ENCODE results near the gene IL20.

The IL20 gene

DNA sequence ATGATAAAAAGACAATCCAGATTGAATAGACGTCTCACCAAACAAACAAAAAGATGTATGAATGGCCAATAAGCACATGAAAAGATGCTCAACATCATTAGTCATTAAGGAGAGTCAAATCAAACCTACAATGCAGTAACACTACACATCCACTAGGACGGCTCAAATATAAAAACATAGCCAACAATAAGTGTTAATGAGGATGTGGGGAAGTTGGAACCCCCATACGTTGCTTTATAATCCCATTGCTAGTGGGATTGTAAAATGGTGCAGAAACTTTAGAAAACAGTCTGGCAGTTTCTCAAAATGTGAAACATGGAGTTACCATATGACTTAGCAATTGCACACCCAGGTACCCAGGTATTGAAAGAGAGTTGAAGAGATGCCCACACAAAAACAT is 17.1 kb downstream of the IL20 start:
- no peak for DNase-seq

DNA sequence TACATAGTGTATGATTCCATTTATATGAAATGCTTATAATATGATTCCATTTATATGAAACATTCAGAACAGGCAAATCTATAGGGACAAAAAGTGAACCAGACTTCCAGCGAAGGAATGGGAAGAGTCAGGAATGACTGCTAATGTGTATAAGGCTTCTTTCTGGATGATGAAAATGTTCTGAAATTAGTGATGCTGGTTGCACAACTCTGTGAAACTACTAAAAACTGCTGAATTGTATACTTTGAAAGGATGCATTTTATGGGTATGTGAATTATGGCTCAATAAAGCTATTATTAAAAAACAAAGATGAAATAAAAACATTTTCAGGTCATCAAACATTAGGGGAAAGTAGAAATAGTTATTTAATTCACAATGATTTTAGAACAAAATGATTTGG is 17.7 kb downstream of the IL20 start:
- no peak for DNase-seq

DNA sequence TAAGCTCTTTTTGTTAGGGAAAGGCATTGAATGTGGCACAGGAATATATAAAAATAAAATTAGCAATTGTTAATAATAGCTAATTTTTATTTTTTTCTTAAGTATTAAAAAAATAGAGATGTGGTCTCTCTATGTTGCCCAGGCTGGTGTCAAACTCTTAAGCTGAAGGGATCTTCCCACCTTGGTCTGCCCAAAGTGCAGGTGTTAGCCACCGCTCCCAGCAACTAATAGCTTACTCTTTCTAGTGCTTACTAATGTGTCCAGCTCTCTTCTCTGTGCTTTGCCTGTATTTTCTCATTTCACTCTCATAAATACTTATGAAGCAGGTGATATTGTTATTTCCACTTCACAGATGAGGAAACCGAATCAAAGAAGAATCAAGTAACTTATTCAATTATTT is 18.5 kb downstream of the IL20 start:
- no peak for DNase-seq

DNA sequence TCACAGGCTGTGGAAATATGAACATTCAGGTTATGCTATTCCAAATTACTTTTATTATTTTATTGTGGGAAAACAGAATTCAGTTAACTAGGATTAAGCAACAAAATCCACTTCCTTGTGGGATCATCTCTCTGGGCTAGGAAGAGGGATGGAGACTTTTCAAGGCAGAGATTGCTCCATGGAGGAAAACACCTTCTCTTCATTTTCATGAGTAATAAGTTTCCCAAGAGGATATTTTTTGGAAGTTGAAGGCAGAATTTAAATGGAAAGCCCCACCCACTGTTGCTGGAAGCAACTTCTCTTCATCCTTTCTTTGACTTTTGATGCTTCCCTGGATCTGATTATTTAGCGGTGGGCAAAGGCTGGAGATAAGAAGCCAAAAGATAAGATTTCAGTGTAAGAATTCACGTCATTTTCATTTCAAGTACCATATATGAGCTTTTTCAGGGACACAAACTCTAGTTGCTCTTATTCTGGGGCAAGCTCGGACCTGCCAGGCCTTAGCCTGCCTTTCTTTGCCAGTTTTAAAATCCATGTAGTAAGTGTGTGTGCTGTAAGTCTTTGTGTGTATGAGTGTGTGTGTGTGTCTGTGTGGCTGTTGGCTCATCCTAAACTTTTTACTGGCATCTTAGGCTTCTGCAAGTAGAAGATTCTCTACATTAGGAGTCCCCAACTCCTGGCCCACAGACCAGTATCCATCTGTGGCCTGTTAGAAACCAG is 20.1 kb downstream of the IL20 start:
- DNase-seq: no peak

DNA sequence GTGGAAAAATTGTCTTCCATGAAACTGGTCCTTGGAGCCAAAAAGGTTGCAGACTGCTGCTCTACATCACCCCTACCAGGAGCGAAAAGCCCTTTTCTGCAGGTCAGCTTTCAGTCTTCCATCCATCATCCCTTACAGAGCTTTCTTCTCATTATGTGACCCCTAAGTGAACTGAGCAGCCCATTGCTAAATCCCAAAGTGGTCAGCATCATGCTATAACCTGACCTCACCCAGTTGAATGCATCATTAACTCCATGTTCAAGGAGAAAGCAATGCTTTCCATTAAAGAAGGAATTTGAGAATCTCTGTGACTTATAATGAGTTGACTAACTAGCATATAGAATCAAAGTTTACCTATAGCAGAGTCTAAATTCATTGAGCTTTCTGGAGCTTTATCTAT is 21.4 kb downstream of the IL20 start:
- DNase-seq: no peak

DNA sequence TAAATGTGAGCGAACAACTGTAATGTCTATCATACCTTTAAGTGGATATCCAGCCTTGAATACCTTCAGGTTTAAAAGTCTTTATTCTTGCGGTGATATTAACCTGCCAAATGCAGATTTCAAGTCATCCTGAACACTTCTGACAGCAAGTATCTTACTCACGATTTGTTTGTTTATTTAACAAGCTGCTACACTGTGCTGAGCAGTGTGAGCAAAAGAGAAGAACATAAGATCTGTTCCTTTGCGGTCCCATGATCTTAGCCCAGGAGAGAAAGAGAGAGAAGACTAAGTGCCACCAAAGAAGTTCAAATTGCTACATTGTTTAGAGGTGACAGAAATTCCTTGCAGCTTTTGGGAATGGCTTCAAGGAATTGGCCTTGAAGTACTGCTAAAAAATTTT is 22.3 kb downstream of the IL20 start:
- DNase-seq: no peak

DNA sequence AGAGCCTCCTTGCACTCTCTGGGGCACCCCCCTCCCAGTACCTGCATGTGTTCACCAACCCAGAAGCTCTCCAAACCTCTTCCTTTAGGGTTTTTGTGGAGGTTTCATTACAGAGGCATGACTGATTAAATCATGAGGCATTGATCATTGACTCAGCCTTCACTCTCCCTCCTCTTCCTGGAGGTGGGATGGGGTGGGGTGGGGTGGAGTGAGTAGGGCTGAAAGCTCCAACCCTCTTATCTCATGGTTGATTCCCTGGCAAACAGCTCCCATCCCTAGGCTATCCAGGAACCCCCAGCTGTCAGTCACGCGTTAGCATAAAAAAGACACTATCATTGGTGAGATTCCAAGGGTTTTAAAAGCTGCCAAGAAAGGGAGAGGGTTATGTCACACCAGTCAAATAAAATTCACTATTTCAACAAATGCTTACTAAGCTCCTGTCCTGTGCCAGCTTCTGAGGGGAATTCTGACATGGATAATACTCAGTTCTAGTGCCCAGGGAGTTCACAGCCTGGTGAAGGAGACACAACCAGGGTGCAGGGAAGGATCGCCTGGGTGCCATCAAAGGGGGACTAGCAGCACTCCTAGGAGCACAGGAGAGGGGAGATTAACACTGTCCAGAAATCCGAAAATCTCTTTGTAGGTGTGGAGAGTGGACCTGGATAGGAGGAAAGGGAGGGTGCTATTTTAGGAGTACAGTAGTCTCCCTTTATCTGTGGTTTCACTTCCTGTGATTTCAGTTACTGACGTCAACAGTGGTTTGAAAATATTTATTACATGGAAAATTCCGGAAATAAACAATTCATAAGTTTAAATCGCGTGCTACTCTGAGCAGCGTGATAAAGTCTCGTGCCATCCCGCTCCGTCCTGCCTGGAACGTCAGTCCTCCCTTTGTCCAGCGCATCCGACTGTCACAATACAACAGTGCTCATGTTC is 25.0 kb downstream of the IL20 start:
- DNase-seq: no peak

DNA sequence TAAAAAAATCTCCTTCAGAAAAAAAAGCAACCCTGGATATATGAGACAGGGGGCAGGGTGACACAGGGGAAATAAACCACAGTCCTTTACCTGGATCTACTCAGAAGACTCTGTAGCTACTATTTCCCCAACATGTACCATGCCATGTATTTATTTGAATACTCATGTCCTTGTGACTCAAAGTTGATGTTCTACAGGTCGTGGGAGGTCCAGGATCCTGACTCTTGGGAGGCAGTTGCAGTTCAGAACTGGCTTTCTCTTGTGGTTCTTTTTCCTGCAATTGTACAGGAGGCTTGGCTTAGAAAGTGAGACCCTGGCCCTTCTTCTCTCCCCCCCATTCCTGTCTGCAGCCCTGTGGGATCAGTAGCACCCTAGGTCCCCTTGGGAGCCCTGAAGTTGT is 26.0 kb downstream of the IL20 start:
- no peak for DNase-seq

DNA sequence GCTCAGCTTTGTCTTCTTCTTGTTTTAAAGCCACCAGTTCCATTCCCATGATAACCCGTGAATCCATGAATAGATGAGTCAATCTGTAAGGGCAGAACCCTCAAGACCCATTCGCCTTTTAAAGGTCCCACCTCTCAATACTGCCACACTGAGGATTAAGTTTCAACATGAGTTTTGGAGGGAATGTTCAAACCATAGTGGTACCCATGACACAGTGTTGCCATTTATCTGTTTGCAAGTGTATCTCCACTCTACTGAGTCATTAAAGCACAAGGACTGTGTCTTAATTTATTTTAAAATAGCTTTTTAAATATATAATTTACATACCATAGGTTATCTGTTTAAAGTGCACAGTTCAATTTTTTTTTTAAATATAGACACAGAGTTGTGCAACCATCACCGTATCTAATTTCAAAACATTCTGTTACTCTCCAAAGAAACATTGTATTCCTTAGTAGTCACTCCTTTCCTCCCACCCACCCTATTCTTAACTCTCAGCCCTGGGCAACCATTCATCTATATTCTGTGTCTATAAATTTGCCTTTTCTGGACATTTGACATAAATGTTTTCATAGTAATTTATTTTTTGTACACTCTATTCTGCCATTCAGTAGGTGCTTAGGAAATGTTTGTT is 27.0 kb downstream of the IL20 start:
- no peak for DNase-seq

DNA sequence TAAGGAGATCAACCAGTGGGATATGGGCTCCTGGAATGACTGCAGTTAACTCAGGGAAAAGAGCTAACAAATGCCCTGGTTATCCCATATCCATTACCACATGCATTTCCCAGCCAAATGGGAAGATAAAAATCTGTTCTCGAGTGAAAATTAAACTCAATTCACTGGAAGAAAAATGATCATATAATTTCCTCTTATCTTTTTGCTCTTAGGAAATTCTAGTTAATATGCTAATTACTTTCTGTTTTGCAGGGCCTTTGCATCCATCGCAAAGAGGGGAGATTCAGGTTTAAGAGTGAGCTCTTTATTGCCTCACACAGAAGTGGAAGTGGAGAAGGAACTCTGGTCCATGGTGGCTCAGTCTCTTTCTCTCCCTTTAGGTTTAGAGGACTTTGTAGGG is 28.0 kb downstream of the IL20 start:
- DNase-seq: no peak

DNA sequence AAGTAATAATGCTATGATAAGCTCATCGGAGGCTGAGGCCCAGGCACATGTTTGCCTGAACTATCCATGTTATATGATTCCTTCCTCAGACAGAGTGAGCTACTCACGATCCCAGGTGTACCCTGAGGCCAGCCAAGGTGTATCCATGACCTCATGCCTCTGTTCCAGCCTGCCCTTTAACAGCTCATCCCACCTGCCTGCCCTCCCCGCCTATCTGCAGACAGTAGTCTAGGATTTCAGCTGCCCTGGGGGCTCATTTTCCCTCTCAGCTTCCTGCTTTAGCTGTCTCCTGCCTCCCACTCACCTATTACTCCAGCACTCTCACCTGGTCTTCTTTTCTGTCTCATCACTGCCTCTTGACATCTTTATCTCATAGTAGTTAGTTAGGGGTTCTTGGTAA is 29.9 kb downstream of the IL20 start:
- no peak for DNase-seq

DNA sequence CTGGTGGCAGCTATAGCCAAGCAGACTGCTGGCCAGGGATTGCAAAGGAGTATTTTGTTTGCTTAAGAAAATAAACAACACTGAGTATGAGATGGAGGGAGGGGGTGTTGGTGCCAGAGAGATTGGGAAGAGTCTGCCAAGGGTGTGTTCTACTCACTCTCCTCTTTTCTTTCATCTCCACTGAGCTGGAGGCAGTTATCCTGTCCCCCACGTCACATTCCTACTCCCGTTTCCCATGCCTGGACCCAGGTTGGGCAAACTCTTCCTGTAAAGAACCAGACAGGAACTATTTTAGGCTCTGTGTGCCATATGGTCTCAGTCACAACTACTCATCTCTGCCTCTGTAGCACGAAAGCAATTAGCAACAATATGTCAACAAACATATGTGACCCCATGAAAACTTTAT is 30.4 kb downstream of the IL20 start:
- DNase-seq: no peak

DNA sequence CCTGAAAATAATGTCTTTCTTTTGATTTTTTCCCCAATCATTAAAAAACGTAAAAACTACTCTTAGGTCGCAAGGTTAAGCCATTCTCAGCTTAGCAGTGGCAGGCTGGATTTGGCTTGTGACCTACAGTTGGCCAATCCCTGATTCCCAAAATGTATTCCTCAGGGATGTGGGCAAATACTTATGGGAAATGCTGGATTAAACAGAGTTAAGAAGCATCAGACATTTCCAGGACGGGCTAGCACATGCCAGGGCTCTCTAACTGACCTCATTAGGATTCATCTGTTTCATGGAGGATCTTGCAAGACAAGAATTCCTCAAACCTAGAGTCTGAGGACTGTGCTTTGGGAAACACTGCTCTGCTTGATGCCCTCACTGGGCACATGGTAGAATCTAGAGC is 30.8 kb downstream of the IL20 start:
- no peak for DNase-seq

DNA sequence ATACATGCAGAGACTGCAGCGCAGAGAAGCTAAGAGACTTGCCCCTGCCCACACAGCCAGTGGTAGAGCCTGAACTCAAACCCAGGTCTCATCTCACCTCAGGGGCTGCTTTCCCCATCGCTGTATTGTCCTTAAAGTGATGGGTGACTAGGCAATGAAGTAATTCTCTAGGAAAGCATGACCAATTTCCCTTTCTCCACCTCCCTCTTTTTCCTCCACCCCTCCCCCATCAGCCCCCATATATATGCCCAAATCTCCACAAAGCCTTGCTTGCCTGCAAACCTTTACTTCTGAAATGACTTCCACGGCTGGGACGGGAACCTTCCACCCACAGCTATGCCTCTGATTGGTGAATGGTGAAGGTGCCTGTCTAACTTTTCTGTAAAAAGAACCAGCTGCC is 31.8 kb downstream of the IL20 start, which contains the start of gene IL24:
TSS of gene IL24 (plus strand) at position 269 of the 400 bp plus-strand sequence. CDS start 390 bp downstream, outside the sequence.
- DNase-seq: no peak

DNA sequence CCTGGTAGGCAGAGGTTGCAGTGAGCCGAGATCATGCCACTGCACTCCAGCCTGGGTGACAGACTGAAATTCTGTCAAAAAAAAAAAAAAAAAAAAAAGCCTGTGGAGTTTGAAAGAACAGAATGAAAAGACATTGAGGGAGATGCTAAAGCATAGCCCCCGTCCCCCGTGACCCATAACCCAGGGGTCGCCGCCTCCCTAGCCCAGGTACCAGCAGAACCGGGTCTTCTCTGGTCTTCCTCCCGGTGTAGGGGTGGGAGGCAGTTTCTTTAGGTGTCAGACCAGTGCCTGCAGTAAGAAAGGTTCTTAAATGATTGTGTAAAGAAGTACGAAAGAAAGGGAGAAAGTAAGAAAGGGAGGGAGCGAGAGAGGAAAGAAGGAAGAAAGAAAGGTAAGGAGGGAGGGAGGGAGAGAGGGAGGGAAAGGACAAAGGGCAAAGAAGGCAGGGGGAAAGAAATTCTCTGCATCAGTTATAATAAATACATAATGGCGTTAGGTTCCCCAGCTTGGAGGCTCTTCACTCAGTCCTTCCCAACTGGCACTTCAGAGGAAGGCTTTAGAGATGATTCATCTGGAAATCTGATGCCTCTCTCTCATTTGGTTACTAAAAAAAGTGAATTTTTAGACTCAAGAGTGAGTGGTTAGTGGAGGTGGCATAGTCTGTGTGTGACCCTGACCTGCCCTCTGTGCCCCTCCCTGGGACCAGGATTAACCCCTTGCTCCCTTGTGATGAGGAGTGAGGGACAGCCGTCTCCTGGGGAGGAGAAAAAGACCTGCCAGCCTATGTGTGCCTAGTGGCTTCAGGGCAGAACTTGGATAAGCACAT is 32.9 kb downstream of the IL20 start:
- no peak for DNase-seq

DNA sequence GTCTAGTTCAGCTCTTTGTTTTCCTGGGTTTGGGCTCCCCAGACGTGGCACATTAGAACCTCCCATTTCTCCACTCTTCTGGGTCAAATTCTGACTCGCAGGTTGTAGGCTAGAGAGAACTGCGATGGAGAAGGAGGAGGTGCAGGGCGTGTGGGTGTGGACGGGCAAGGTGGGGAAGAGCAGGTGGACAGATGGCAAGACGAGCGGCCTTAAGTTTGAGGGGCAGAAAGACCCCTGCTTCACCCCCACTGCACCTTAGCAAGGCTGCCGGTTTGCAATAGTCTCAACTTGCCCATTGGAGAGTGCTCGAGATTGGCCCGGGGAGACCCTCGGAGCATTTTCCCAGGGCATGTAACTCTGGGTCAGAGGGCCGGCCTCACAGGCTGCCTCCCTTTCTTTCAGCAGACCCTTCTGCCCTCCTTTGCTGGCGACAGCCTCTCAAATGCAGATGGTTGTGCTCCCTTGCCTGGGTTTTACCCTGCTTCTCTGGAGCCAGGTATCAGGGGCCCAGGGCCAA is 33.5 kb downstream of the IL20 start:
- DNase-seq: no peak

DNA sequence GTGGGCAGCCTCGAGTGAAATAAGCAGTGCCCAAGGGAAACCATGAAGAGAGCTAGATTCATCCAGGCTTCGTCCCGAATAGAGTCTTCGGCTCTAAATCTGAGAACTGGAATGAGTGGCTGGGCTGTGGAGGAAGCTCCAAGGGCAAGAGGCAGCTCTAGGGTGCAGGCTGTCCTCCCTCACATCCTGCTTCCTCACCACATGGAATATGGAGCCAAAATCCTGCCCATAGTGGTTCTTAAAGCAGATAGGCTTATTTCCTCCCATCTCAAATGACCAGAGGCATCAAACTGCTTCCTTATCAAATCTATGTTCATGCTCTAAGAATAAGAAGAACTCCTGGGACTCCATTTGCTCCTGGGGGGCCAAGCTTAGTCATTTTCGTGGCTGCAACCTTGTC is 34.3 kb downstream of the IL20 start:
- DNase-seq: no peak

DNA sequence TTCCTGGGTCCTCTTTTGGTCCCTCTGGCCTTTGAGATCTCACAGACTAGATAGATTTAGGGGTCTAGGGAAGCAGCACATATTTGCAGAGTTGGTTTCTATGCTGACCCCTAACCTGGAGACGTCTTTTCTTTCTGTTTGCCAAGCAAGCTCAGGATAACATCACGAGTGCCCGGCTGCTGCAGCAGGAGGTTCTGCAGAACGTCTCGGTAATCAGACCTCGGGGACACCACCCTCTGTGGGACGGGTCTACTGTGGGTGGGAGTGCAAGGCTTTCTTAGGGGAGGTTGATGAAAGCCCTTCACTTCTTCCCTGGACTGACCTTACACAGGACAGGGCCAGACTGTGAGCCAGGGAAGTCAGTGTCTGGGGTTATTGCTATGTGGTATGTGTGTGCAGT is 34.7 kb downstream of the IL20 start:
- DNase-seq: no peak

DNA sequence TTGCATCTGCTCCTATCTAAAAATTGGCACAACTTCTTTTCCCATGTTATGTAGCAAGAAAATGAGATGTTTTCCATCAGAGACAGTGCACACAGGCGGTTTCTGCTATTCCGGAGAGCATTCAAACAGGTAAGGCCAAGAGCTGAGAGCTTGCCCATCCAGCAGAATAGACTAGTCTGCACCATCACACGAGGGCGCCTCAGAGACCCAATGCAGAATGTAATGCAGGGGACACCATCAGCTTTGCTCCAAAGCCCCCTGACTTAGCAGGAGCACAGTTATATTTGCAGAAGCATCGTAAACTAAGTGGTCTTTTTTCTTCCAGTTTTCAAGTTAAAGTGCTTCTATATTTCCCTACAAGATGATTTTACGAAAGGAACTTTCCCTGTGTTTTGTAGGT is 36.5 kb downstream of the IL20 start:
- no peak for DNase-seq

DNA sequence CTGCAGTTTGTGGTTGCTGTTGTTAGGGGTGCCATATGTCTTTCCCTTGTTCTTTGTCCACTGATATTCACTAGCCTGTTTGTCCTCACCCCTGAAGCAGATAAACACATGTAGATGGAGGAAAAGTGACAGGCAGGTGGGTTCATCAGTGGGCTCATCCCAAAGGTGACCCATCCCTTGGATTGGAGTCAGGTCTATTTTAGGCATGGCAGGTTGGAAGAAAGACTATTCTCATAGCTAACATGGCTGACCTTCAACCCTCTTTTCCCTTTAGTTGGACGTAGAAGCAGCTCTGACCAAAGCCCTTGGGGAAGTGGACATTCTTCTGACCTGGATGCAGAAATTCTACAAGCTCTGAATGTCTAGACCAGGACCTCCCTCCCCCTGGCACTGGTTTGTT is 37.3 kb downstream of the IL20 start:
- DNase-seq: no peak

DNA sequence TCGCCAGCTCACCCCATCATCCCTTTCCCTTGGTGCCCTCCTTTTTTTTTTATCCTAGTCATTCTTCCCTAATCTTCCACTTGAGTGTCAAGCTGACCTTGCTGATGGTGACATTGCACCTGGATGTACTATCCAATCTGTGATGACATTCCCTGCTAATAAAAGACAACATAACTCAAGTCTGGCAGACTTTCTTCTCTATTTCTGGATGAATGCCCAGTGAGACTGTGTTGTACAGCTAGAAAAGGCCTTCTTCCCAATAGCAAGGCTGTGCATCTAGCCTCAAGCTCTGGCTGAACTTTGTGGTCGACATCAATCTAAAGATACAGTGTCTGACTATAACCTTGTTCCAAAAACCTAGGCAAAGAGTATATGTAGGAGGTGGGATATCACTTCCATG is 38.3 kb downstream of the IL20 start:
- no peak for DNase-seq

DNA sequence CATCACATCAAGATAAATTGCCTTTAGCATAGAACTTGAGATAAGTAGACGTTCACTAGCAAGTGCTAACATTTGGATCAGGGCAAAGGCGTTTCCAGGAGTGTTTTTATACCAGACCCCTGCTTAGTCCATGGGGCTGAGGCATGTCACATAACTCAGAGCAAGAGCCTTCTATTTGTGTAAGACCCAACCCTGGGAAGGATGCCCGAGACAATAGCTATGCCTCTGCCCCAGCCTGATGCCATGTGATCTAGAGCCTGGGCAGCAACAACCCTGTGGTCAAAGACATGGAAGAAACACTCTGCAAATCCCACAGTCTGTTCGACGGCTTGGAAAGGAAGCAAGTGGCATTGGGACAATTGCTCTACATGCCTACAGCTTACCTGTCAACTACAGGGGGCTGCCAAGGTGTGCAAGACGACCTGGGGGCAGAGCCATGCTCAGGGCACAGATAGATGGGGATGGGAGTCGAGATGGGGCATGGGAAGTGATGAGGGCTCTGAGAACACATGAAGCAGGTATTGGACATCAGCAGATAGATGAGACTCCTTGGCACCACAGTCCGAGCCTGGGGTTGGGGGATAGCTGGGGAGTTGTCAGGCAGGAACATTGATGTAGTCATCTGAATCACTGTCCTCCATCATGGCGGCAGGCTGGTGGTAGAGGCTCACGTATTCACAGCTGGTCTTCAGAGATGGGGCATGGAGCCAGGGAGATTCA is 39.2 kb downstream of the IL20 start:
- DNase-seq: no peak
